SK-N-SH treated with all-trans-retinoic acid at 6 μM for 48 hours (cell line): Measurements from ENCODE around the gene TEKT3.

Experiments
- ATAC-seq: fragments of 200-7000 bp; cut with Tn5 transposase; 3 replicates; pipeline ENCODE4 v1.9.1; 2020; ENCODE audit warnings: mild to moderate bottlenecking, moderate library complexity
- ARNTL ChIP-seq: fragments of 450-650 bp; formaldehyde crosslinking; IDR thresholded peaks from 2 replicates; pipeline ENCODE4 v1.5.0; 2020; ENCODE audit warnings: low read depth, mild to moderate bottlenecking, moderate library complexity, borderline replicate concordance
- BACH2 ChIP-seq: fragments of 250-450 bp; sonication (Bioruptor Pico); IDR thresholded peaks from 2 replicates; pipeline ENCODE4 v1.9.0; 2021; ENCODE audit warnings: mild to moderate bottlenecking, borderline replicate concordance
- CREB5 ChIP-seq: fragments of 250-450 bp; sonication (Bioruptor Pico); IDR thresholded peaks from 2 replicates; pipeline ENCODE4 v1.5.1; 2020; ENCODE audit warnings: low read depth, mild to moderate bottlenecking, moderate library complexity
- CSDC2 ChIP-seq: fragments of 250-450 bp; sonication (Bioruptor Pico); IDR thresholded peaks from 2 replicates; pipeline ENCODE4 v1.5.0; 2020; ENCODE audit warnings: mild to moderate bottlenecking, moderate library complexity
- CSRNP3 ChIP-seq: fragments of 250-450 bp; sonication (Bioruptor Pico); IDR thresholded peaks from 2 replicates; pipeline ENCODE4 v1.5.1; 2021; ENCODE audit warnings: mild to moderate bottlenecking, moderate library complexity
- ESRRG ChIP-seq: fragments of 250-450 bp; sonication (Bioruptor Pico); IDR thresholded peaks from 2 replicates; pipeline ENCODE4 v1.6.1; 2021; ENCODE audit warnings: mild to moderate bottlenecking
- GLIS3 ChIP-seq: fragments of 250-450 bp; sonication (Bioruptor Pico); IDR thresholded peaks from 2 replicates; pipeline ENCODE4 v1.5.0; 2020; ENCODE audit warnings: mild to moderate bottlenecking, moderate library complexity
- ISL1 ChIP-seq: fragments of 250-450 bp; sonication (Bioruptor Pico); IDR thresholded peaks from 2 replicates; pipeline ENCODE4 v2.1.2; 2022; ENCODE audit warnings: mild to moderate bottlenecking, moderate library complexity
- OSR1 ChIP-seq: fragments of 250-450 bp; sonication (Bioruptor Pico); IDR thresholded peaks from 2 replicates; pipeline ENCODE4 v1.8.0; 2022; ENCODE audit warnings: moderate library complexity, mild to moderate bottlenecking, inconsistent platforms
- PATZ1 ChIP-seq: fragments of 250-450 bp; sonication (Bioruptor Pico); IDR thresholded peaks from 2 replicates; pipeline ENCODE4 v1.8.0; 2020; ENCODE audit warnings: mild to moderate bottlenecking, moderate library complexity, borderline replicate concordance
- POU6F1 ChIP-seq: fragments of 250-450 bp; sonication (Bioruptor Pico); IDR thresholded peaks from 2 replicates; pipeline ENCODE4 v1.8.0; 2021; ENCODE audit warnings: low read depth, mild to moderate bottlenecking, moderate library complexity, borderline replicate concordance
- PPARA ChIP-seq: fragments of 250-450 bp; sonication (Bioruptor Pico); IDR thresholded peaks from 2 replicates; pipeline ENCODE4 v1.5.0; 2020; ENCODE audit warnings: mild to moderate bottlenecking, borderline replicate concordance
- RARB ChIP-seq: fragments of 250-450 bp; sonication (Bioruptor Pico); IDR thresholded peaks from 2 replicates; pipeline ENCODE4 v1.8.0; 2021; ENCODE audit warnings: mild to moderate bottlenecking, moderate library complexity
- TCF4 ChIP-seq: fragments of 250-450 bp; sonication (Bioruptor Pico); IDR thresholded peaks from 2 replicates; pipeline ENCODE4 v1.8.0; 2021; ENCODE audit warnings: mild to moderate bottlenecking, moderate library complexity, borderline replicate concordance
- TOX ChIP-seq: fragments of 250-450 bp; sonication (Bioruptor Pico); IDR thresholded peaks from 2 replicates; pipeline ENCODE4 v1.8.0; 2021; ENCODE audit warnings: mild to moderate bottlenecking, moderate library complexity, borderline replicate concordance
- TSHZ2 ChIP-seq: fragments of 250-450 bp; sonication (Bioruptor Pico); IDR thresholded peaks from 2 replicates; pipeline ENCODE4 v1.5.0; 2020; ENCODE audit warnings: mild to moderate bottlenecking, moderate library complexity
- ZFP3 ChIP-seq: fragments of 250-450 bp; sonication (Bioruptor Pico); IDR thresholded peaks from 2 replicates; pipeline ENCODE4 v1.5.0; 2020; ENCODE audit warnings: mild to moderate bottlenecking, moderate library complexity
- ZFP30 ChIP-seq: fragments of 450-650 bp; formaldehyde crosslinking; IDR thresholded peaks from 2 replicates; pipeline ENCODE4 v1.5.0; 2022; ENCODE audit warnings: mild to moderate bottlenecking, moderate library complexity
- ZNF70 ChIP-seq: fragments of 450-650 bp; formaldehyde crosslinking; IDR thresholded peaks from 2 replicates; pipeline ENCODE4 v1.5.0; 2020; ENCODE audit warnings: mild to moderate bottlenecking, moderate library complexity
- ZNF8 ChIP-seq: fragments of 450-650 bp; formaldehyde crosslinking; IDR thresholded peaks from 2 replicates; pipeline ENCODE4 v1.5.0; 2020; ENCODE audit warnings: mild to moderate bottlenecking, moderate library complexity

The TEKT3 gene

GRCh38 chr17:15311996-15312395 is 29.4 kb downstream of the TEKT3 start:
- ATAC-seq = no peak
- TF ChIP-seq ESRRG (CRISPR knock-in tag) (no peak), CREB5 (CRISPR knock-in tag) (no peak), TOX (CRISPR knock-in tag) (no peak), RARB (CRISPR knock-in tag) (no peak), POU6F1 (no peak), GLIS3 (CRISPR knock-in tag) (no peak), TCF4 (no peak), TSHZ2 (CRISPR knock-in tag) (no peak), PPARA (no peak), ZFP30 (CRISPR knock-in tag) (no peak), ISL1 (CRISPR knock-in tag) (no peak), CSRNP3 (CRISPR knock-in tag) (no peak), OSR1 (CRISPR knock-in tag) (no peak), PATZ1 (CRISPR knock-in tag) (no peak), ZNF70 (CRISPR knock-in tag) (no peak), CSDC2 (CRISPR knock-in tag) (no peak), ZNF8 (no peak)

GRCh38 chr17:15309793-15310192 is 31.6 kb downstream of the TEKT3 start:
- no peak for ATAC-seq
- TF ChIP-seq ZFP30 (CRISPR knock-in tag) = no peak
- TF ChIP-seq ZFP3 (CRISPR knock-in tag) = no peak
- no peak for TF ChIP-seq PPARA
- no peak for TF ChIP-seq CSRNP3 (CRISPR knock-in tag)
- TF ChIP-seq TOX (CRISPR knock-in tag) = no peak
- TF ChIP-seq ZNF8 = no peak
- no peak for TF ChIP-seq BACH2
- no peak for TF ChIP-seq CREB5 (CRISPR knock-in tag)
- TF ChIP-seq GLIS3 (CRISPR knock-in tag) = no peak
- TF ChIP-seq TCF4 = no peak
- TF ChIP-seq ESRRG (CRISPR knock-in tag) = no peak
- no peak for TF ChIP-seq ZNF70 (CRISPR knock-in tag)
- no peak for TF ChIP-seq PATZ1 (CRISPR knock-in tag)
- no peak for TF ChIP-seq ARNTL (CRISPR knock-in tag)
- TF ChIP-seq TSHZ2 (CRISPR knock-in tag) = no peak
- TF ChIP-seq CSDC2 (CRISPR knock-in tag) = no peak
